Pancreas (tissue), 10 donors: Measurements from ENCODE around the gene DCTPP1. TPM values are rescaled to one million over a fixed set of nuclear protein-coding genes. Genes with fewer than 3 reads are reported as not detected.
A peak's percentile ranks its signal among the peaks of the same experiment; 100 is the strongest.

Experiments
- ATAC-seq, 4 donors: fragments of 200-7000 bp; cut with Tn5 transposase; one replicate each; pipeline versions ENCODE4 v1.8.0 to v1.9.1; 2020; ENCODE audit warnings: mild to moderate bottlenecking in 4 of 4, moderate library complexity in 4 of 4
- DNase-seq, 6 donors: peaks; one replicate each; pipeline ENCODE4 v3.0.0-alpha.2; 2020
- FAIRE-seq: peaks from 2 replicates; lab custom pipeline; 2012; peaks lifted over from hg19 to GRCh38; lab: Jason Lieb, UNC
- H3K27ac ChIP-seq, 4 donors: fragments of 200-600 bp; sonication (generic); 1 replicate in 3 of 4; 2 replicates in 1 of 4; pipeline versions ENCODE4 v1.5.0 to v1.8.0; 2020
- H3K27me3 ChIP-seq, 4 donors: fragments of 200-600 bp; one replicate each; pipeline ENCODE4 v1.8.0; 2021
- H3K36me3 ChIP-seq, 3 donors: fragments of 200-600 bp; sonication (generic) in 1 of 3; one replicate each; pipeline versions ENCODE4 v1.5.0 to v1.8.0; 2020 to 2021
- H3K4me1 ChIP-seq, 3 donors: fragments of 200-600 bp; one replicate each; pipeline ENCODE4 v1.8.0; 2021
- H3K4me3 ChIP-seq, 4 donors: fragments of 200-600 bp; sonication (generic) in 2 of 4; one replicate each; pipeline versions ENCODE4 v1.5.0 to v1.8.0; 2020 to 2021
- H3K9me3 ChIP-seq, 4 donors: fragments of 200-600 bp; one replicate each; pipeline ENCODE4 v1.8.0; 2021
- WGBS, 2 donors: extraction: QIAGEN DNeasy Blood & Tissue Kit; methylation state at CpG; one replicate each; pipeline ENCODE4 v1.1.7; 2013; 5-methylcytosine and 5-hydroxymethylcytosine counted together
- intact Hi-C, 3 donors: fragments of 100-400 bp; cut with DNase I; formaldehyde crosslinking; loops; one replicate each; pipeline versions ENCODE4 v1.11.1 to v1.14.2; 2022
- polyA plus RNA-seq, 2 donors: library from polyadenylated mRNA; stranded (reverse); fragments of 200-250 nt; gene quantifications; one replicate each; pipeline ENCODE4 v1.2.3, GENCODE V29; 2013
- total RNA-seq, 6 donors: library from RNA; stranded (reverse); fragmentation: NEBNext Ultra II Directional in 4 of 6; extraction: Animal tissue kit (Norgen Biotek cat#: 25700) in 4 of 6; gene quantifications; one replicate each; pipeline versions ENCODE4 v1.2.1 to v1.2.4, GENCODE V29; 2021 to 2023
- TF ChIP-seq, protein P1 (sequence below), 4 donors: fragments of 200-600 bp; sonication (generic) in 3 of 4; IDR thresholded peaks; one replicate each; pipeline versions ENCODE4 v1.5.0 to v1.8.0; 2021; ENCODE audit warnings: antibody characterized with exemption in 4 of 4
- donor health status: healthy with polysubstance abuse.
- donor health status: DM: no; HTN: no; CAD: no; lungs with moderate emphysema.
- donor health status: DM: no; HTN: no; CAD: no.
- donor health status: control.
- donor health status: control.
- donor health status: Bipolar disorder and iron deficiency.
- donor health status: DM: yes; HTN: yes; CAD: no.
- donor health status: DM: no; HTN: no; CAD: no.
- donor health status: DM: no; HTN: no; CAD: no.
- donor health status: DM: yes; HTN: yes; CAD: no.

Gene DCTPP1
- total and polyA plus RNA-seq, 8 donors, result 12.2 to 20.7 (median 16.3) TPM

DNA sequence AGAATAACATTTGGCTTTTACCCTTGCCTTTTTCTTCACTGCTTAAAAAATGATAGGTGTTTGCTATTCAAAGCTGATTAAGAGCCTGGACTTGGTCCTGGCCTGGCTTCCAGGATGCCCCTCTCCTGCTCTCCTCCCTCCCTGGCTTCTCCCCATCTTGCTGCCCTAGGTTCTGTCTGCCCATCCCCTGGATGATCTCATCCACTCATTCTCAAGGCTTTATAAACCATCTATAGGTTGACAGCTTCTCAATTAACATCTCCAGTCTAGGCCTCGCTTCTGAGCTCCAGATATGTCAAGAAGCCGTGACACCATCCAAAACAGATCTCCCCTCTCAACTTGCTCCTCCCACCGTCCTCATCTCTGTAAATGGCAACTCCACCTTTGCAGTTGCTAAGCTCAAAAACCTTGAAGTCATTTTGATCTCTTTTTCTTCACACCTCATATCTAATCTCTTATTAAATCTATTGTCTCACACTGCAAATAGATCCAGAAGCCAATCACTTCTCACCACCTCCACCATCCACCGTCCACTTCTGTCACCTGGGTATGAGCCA lies 13.7 kb downstream of the DCTPP1 start:
- intact Hi-C loops, result no loop called here
- Histone ChIP-seq H3K9me3 (no peaks in the 10 kb centered on the region), H3K36me3 (no peaks in the 10 kb centered on the region), H3K27ac (no peak overlapping the region), H3K4me1 (peaks cover 19 to 25% (median 20%) of the 10 kb centered on the region in 3 donors), H3K4me3 (no peak overlapping the region), H3K27me3 (no peaks in the 10 kb centered on the region)
- DNase-seq, result no peak
- ATAC-seq, result no peak
- 84 to 85% methylated on average over 4 of the region's 4 CpGs for WGBS, 2 donors
- FAIRE-seq, result no peak
- TF ChIP-seq, protein P1, sequence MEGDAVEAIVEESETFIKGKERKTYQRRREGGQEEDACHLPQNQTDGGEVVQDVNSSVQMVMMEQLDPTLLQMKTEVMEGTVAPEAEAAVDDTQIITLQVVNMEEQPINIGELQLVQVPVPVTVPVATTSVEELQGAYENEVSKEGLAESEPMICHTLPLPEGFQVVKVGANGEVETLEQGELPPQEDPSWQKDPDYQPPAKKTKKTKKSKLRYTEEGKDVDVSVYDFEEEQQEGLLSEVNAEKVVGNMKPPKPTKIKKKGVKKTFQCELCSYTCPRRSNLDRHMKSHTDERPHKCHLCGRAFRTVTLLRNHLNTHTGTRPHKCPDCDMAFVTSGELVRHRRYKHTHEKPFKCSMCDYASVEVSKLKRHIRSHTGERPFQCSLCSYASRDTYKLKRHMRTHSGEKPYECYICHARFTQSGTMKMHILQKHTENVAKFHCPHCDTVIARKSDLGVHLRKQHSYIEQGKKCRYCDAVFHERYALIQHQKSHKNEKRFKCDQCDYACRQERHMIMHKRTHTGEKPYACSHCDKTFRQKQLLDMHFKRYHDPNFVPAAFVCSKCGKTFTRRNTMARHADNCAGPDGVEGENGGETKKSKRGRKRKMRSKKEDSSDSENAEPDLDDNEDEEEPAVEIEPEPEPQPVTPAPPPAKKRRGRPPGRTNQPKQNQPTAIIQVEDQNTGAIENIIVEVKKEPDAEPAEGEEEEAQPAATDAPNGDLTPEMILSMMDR (IDR thresholded peaks at IDR 0.05), result no peak

DNA sequence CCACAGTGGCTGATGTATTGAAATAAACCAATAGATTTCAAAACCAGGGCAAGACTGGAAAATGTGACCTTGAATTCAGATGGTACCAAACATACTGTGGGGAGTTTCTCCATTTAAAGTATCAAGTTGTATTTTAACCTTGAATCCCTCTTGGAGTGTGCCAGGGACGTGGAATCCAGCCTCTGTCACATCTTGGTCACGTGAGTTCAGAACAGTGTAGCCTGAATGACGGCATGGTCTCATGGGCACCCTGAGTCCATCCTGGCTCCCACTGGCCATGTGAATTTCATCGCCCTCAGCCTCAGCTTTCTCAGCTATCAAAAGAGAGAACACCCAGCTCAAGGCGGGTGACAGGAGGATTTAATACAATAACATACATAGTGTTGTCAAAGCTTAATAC lies 15.7 kb downstream of the DCTPP1 start:
- Histone ChIP-seq H3K36me3 (no peaks in the 10 kb centered on the region), H3K4me3 (no peak overlapping the region), H3K27me3 (no peaks in the 10 kb centered on the region), H3K9me3 (no peaks in the 10 kb centered on the region), H3K4me1 (peaks cover 20 to 32% (median 21%) of the 10 kb centered on the region in 3 donors), H3K27ac (peak overlapping the region; percentile 37 to 75 (median 58))
- DNase-seq (peak in 2 of 6 donors; percentile 57), ATAC-seq (peak; percentile 0 to 22 (median 18)), FAIRE-seq (no peak)
- 43 to 46% methylated on average over 5 of the region's 5 CpGs for WGBS, 2 donors
- intact Hi-C loops, result no loop called here
- TF ChIP-seq, protein P1 (IDR thresholded peaks at IDR 0.05), result no peak

DNA sequence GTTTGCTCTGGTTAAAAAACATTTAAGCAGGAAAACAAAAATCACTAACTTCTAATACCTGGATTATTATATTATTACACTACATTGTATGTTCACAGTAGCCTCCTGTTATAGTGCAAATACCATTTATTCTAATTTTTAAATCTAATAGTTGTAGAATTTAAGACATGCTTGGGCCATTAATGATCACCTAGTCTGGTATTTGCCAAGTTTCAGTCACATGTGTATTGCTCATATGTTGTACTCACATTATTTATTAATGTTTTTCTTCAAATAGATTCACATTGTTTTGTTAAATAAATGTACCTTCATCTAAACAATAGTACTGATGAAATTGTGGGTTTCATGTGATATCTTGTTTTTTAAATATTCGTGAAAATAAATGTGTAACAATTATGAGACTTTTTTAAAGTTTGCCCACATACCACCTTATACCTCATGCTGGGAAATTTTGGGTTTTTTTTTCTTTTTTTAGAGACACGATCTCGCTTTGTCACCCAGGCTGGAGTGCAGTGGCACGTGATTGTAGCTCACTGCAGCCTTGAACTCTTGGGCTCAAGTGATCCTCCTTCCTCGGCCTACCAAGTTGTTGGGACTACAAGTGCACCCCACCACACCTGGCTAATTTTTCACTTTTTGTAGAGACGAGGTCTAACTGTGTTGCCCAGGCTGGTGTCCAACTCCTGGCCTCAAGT lies 16.6 kb downstream of the DCTPP1 start:
- intact Hi-C loops, result no loop called here
- no peak for ATAC-seq
- TF ChIP-seq, protein P1 (IDR thresholded peaks at IDR 0.05), result no peak
- no peak for FAIRE-seq
- Histone ChIP-seq H3K36me3 (no peaks in the 10 kb centered on the region), H3K27me3 (no peaks in the 10 kb centered on the region), H3K9me3 (no peaks in the 10 kb centered on the region), H3K4me3 (no peak overlapping the region), H3K27ac (peak overlapping the region; percentile 37 to 75 (median 58)), H3K4me1 (peaks cover 20 to 34% (median 24%) of the 10 kb centered on the region in 3 donors)
- DNase-seq, result no peak
- 64 to 66% methylated on average over 6 of the region's 6 CpGs for WGBS, 2 donors

DNA sequence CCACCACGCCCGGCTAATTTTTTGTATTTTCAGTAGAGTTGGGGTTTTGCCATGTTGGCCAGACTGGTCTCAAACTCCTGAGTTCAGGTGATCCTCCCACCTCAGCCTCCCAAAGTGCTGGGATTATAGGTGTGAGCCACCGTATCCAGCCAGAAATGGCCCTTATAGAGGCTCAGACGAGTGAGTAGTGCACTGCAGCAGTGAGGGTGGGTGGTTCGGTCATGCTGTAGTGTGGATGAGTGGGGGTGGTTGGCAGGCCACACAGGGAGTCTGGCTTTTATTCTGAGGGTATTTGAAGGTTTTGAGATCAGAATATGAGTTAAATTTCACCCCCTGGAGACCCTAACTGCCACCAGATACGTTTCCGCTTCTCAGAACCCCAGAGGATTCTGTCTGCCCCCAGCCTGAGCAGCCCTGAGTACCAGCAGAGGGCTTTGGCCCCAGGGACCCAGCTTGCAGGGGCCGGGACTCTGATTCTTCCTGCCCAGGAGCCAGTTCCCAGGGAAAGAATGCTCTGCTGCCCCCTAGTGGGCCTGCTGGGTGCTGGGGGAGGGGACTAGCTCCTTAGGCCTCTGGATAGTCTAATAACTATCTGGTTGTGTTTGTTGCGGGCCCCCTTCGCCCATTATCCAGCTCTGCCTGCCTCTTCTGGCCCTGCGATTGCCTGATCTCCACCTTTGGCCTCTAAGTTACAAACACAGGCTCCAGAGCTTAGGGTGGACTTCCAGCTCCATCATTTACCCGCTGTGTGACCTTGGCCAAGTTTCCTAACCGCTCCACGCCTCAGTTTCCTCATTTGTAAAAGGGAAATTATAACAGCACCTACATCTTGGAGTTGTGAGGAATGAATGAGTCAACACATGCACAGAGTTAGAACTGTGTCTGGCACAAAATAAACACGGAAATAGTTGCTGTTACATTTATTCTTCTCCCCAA lies 20.4 kb downstream of the DCTPP1 start:
- H3K27ac ChIP-seq, result peak overlapping the region in 2 of 4 donors; percentile 47 to 62
- FAIRE-seq (no peak), ATAC-seq (peak; percentile 55 to 81 (median 72)), DNase-seq (peak; percentile 86 to 99 (median 94))
- H3K4me1 ChIP-seq, result peaks cover 18 to 28% (median 21%) of the 10 kb centered on the region in 3 donors
- H3K36me3 ChIP-seq, result no peaks in the 10 kb centered on the region
- no peaks in the 10 kb centered on the region for H3K9me3 ChIP-seq
- 31 to 43% methylated on average over 15 of the region's 15 CpGs for WGBS, 2 donors
- no peaks in the 10 kb centered on the region for H3K27me3 ChIP-seq
- intact Hi-C loops, result no loop called here
- TF ChIP-seq, protein P1 (IDR thresholded peaks at IDR 0.05), result peak; percentile 91 to 97 (median 96)
- no peak overlapping the region for H3K4me3 ChIP-seq
